ENCODE measurements around the gene ADIPOR2. TPM values are rescaled to one million over a fixed set of nuclear protein-coding genes. Genes with fewer than 3 reads are reported as not detected.
A peak's percentile ranks its signal among the peaks of the same experiment; 100 is the strongest.

Gene ADIPOR2
- total and polyA plus RNA-seq, 3 donors from 2014 or later, result 70.6 to 78.3 (median 75.1) TPM

DNA sequence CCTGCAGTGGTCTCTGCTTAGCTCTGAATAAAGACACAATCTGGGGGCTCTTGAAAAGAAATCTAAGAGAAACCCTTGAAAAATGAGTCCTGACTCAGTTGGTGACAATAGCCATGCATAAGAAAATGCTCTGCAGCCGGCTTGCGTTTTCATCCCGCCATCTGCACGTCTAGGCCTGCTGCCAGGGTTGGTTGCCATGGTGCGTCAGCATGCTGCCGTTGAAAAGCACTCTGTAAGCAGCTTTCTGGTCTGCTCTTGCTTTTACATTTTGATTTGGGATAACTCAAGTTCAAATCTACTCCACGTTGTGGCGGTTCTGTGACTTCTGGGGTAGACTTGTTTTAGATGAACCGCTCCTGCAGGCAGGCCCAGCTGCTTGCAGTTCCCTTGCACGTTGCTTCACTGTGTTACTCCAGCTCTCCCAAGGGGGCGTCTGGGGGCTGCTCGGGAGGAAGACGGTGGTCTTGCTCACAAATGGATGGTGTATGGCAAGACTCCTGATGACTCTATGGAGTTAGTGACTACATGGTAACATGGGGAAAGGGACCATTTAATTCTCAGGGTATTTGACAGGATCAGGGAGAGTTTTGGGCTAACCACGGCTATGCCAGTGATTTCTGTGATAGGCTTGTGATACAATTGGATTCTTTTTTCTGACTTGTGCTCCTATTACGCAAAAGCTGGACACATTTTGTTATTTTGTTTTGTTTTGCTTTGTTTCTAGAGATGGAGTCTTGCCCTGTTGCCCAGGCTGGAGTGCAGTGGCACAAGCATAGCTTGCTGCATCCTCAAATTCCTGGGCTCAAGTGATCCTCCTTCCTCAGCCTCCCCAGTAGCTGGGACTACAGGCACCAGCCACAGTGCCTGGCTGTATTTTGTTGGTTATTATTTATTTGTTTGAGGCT is 46.1 kb upstream of the ADIPOR2 start:
- DNase-seq, result peak; percentile 90
- no peaks in the 10 kb centered on the region for H3K9me3 ChIP-seq
- H3K27ac ChIP-seq, result peak overlapping the region in 1 of 2 donors; percentile 50
- no peaks in the 10 kb centered on the region for H3K36me3 ChIP-seq (ENCODE audit: low read depth, missing control alignments)
- WGBS, 2 donors, result 37 to 41% methylated on average over 15 of the region's 15 CpGs
- intact Hi-C loops (cut with DNase I; ENCODE audit: low total_unique reads), result no loop called here
- TF ChIP-seq, protein P1, sequence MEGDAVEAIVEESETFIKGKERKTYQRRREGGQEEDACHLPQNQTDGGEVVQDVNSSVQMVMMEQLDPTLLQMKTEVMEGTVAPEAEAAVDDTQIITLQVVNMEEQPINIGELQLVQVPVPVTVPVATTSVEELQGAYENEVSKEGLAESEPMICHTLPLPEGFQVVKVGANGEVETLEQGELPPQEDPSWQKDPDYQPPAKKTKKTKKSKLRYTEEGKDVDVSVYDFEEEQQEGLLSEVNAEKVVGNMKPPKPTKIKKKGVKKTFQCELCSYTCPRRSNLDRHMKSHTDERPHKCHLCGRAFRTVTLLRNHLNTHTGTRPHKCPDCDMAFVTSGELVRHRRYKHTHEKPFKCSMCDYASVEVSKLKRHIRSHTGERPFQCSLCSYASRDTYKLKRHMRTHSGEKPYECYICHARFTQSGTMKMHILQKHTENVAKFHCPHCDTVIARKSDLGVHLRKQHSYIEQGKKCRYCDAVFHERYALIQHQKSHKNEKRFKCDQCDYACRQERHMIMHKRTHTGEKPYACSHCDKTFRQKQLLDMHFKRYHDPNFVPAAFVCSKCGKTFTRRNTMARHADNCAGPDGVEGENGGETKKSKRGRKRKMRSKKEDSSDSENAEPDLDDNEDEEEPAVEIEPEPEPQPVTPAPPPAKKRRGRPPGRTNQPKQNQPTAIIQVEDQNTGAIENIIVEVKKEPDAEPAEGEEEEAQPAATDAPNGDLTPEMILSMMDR (IDR thresholded peaks at IDR 0.05), result no peak
- no peak for TF ChIP-seq POLR2A (IDR thresholded peaks at IDR 0.05)
- H3K4me3 ChIP-seq, result no peak overlapping the region
- no peaks in the 10 kb centered on the region for H3K27me3 ChIP-seq
- peaks cover 15% of the 10 kb centered on the region for H3K4me1 ChIP-seq

DNA sequence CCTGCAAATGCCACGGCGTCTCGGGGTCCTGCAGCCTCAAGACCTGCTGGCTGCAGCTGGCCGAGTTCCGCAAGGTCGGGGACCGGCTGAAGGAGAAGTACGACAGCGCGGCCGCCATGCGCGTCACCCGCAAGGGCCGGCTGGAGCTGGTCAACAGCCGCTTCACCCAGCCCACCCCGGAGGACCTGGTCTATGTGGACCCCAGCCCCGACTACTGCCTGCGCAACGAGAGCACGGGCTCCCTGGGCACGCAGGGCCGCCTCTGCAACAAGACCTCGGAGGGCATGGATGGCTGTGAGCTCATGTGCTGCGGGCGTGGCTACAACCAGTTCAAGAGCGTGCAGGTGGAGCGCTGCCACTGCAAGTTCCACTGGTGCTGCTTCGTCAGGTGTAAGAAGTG is 45.1 kb upstream of the ADIPOR2 start:
- Histone ChIP-seq H3K4me3 (no peak overlapping the region), H3K9me3 (no peaks in the 10 kb centered on the region), H3K27me3 (no peaks in the 10 kb centered on the region), H3K36me3 (ENCODE audit: low read depth, missing control alignments) (no peaks in the 10 kb centered on the region), H3K27ac (no peak overlapping the region), H3K4me1 (peaks cover 20% of the 10 kb centered on the region)
- no peak for TF ChIP-seq POLR2A (IDR thresholded peaks at IDR 0.05)
- TF ChIP-seq, protein P1 (IDR thresholded peaks at IDR 0.05), result no peak
- intact Hi-C loops (cut with DNase I; ENCODE audit: low total_unique reads), result no loop called here
- WGBS, 2 donors, result 98 to 99% methylated on average over 15 to 23 of the region's 29 CpGs
- no peak for DNase-seq

- DNase-seq, result peak; percentile 62
- H3K4me3 ChIP-seq, result no peak overlapping the region
- 59 to 78% methylated on average over 19 to 21 of the region's 21 CpGs for WGBS, 2 donors
- H3K27me3 ChIP-seq, result no peaks in the 10 kb centered on the region
- intact Hi-C loops (cut with DNase I; ENCODE audit: low total_unique reads), result no loop called here
- TF ChIP-seq, protein P1 (IDR thresholded peaks at IDR 0.05), result no peak
- TF ChIP-seq POLR2A (IDR thresholded peaks at IDR 0.05), result no peak
- H3K4me1 ChIP-seq, result peaks cover 23% of the 10 kb centered on the region
- H3K36me3 ChIP-seq (ENCODE audit: low read depth, missing control alignments), result no peaks in the 10 kb centered on the region
- H3K9me3 ChIP-seq, result no peaks in the 10 kb centered on the region
- peak overlapping the region in 1 of 2 donors; percentile 50 for H3K27ac ChIP-seq
Observed at GRCh38 chr12:1646569-1647284, 44.1 kb upstream of the ADIPOR2 start.

DNA sequence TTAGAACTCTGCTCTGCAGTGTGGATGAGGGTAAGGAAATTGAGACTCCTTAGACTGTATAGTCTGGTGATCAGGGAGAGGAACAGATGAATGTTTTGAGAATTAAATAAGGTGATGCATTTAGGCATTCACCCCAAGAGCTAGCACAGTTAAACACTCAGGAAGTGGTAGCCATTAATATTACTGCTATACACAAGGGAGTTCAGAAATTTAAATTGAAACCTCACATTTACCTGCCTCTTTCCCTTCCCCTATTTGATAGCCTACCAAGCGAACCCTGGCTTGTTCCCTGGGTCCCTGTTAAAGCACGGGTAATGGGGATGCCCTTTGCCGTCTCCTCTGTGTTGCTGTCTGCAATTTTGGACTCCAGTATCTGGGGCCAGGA is 43.6 kb upstream of the ADIPOR2 start:
- no peaks in the 10 kb centered on the region for H3K9me3 ChIP-seq
- H3K27ac ChIP-seq, result peak overlapping the region in 1 of 2 donors; percentile 50
- H3K36me3 ChIP-seq (ENCODE audit: low read depth, missing control alignments), result no peaks in the 10 kb centered on the region
- intact Hi-C loops (cut with DNase I; ENCODE audit: low total_unique reads), result no loop called here
- WGBS, 2 donors, result 88 to 92% methylated on average over 3 of the region's 3 CpGs
- H3K4me3 ChIP-seq, result no peak overlapping the region
- H3K4me1 ChIP-seq, result peaks cover 23% of the 10 kb centered on the region
- TF ChIP-seq POLR2A (IDR thresholded peaks at IDR 0.05), result no peak
- TF ChIP-seq, protein P1 (IDR thresholded peaks at IDR 0.05), result no peak
- no peak for DNase-seq
- H3K27me3 ChIP-seq, result no peaks in the 10 kb centered on the region

Measured in testis (tissue), 3 donors.